Stromal cell of bone marrow (primary cell): ENCODE data around the gene ZBTB12.
A peak's percentile ranks its signal among the peaks of the same experiment; 100 is the strongest.
"Not testable (repeated sequence)": the region's sequence is repeated elsewhere in the genome, so short reads cannot be mapped to it uniquely, and the experiment has no call there.

Experiments
- DNase-seq: peaks from one replicate; pipeline ENCODE4 v3.0.0-alpha.2; 2012; ENCODE audit warnings: low read depth

Gene ZBTB12

GRCh38 chr6:31920811-31921210 lies 18.9 kb upstream of the ZBTB12 start:
- DNase-seq: no peak

- DNase-seq: no peak
These were observed 17.9 kb upstream of the ZBTB12 start for GRCh38 chr6:31919624-31920303.

DNA sequence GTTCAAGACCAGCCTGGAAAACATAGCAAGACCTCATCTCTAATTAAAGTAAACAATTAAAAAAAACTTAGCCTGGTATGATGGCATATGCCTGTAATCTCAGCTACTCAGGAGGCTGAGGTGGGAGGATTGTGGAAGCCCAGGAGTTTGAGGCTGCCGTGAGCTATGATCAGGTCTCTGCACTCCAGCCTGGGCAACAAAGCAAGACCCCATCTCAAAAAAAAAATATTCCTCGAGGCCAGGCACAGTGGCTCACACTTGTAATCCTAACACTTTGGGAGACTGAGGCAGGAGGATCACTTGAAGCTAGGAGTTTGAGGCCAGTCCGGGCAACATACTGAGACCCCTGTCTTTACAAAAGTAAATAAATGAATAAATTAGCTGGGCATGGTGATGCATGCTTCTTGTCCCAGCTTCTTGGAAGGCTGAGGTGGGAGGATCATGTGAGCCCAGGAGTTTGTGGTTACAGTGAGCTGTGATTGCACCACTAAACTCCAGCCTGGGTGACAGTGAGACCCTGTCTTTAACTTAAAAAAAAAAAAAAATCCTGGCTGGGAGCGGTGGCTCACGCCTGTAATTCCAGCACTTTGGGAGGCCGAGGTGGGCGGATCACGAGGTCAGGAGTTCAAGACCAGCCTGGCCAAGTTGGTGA lies 16.3 kb upstream of the ZBTB12 start:
- no peak for DNase-seq

- DNase-seq: no peak
These were observed 13.9 kb upstream of the ZBTB12 start for GRCh38 chr6:31915756-31916155.

DNA sequence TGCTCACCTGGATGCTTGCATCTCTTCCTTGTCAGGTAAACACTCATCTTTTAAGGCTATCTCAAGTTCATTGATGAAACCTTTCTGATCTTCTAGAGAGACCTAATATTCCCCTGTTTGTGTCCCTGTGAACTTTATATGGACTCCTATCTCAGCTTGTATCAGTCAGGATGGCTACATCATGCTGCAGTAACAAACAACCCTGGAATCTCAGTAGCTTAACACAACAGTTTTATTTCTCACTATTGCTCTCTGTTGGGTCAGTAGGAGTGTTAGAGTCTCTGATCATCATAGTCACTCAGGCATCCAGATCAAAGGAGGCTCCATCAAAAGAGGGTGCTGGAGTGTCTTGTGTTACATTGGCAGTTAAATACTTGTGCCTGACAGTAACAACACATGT lies 13.5 kb upstream of the ZBTB12 start:
- no peak for DNase-seq

- no peak for DNase-seq
These were observed 10.1 kb upstream of the ZBTB12 start for GRCh38 chr6:31911826-31912585.

DNA sequence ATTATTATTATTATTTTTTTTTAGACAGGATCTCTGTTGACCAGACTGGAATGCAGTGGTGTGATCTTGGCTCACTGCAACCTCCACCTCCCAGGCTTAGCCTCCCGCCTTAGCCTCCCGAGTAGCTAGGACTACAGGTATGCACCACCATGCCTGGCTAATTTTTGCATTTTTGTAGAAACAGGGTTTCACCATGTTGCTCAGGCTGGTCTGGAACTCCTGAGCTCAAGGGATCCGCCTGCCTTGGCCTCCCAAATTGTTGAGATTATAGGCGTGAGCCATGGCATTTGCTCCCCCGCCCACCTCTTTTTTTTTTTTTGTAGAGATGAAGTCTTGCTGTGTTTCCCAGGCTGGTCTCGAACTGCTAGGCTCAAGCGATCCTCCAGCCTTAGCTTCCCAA lies 7.4 kb upstream of the ZBTB12 start:
- DNase-seq: not testable (repeated sequence)

DNA sequence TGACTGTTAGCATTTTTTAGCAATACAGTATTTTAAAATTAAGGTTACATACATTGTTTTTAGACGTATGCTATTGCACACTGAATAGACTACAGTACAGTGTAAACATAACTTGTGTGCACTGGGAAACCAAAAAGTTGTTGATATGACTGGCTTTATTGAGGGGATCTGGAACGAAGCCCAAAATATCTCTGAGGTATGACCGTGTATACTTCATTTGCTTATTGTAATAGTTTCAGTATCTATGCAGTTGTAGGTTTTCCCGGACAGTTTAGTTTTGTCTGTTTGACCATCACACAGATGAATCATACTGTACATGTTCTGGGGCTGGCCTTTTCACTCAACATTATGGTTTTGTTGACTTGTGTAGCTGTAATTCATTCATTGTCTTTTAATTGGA lies 6.9 kb upstream of the ZBTB12 start:
- peak; percentile 26 for DNase-seq

DNA sequence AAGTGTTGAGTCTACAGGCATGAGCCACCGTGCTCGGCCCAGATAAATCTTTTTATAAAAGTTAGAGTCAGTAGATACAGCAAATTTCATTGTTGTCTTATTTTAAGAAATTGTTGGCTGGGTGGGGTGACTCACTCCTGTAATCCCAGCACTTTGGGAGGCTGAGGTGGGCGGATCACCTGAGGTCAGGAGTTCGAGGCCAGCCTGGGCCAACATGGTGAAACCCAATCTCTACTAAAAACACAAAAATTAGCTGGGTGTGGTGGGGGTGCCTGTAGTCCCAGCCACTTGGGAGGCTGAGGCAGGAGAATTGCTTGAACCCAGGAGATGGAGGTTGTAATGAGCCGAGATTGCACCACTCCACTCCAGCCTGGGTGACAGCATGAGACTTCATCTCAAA lies 6.4 kb upstream of the ZBTB12 start:
- not testable (repeated sequence) for DNase-seq

GRCh38 chr6:31907158-31907813 lies 5.4 kb upstream of the ZBTB12 start:
- DNase-seq: peak; percentile 71

- DNase-seq: not testable (repeated sequence)
These were observed 4.8 kb upstream of the ZBTB12 start for GRCh38 chr6:31906727-31907126.

DNA sequence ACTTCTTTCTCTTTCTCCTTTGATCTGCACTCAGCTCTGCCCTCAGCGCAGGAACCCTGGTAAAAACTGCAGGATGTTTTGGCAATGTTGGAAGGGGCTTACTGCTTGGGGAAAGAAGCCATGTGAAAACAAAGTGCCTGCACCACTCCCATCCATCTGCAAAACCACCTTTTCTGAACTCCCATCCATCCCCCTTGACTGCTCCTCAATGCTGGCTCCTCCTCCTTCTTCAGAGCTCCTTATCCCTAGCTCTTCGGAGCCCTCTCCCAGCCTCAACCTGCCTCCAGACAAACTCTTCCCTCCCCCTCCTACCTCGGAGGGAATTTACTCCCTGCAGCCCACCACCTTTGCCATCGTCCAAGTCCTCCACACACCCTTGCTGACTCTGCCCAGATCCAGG lies 4.2 kb upstream of the ZBTB12 start:
- DNase-seq: no peak

- no peak for DNase-seq
These were observed 3.2 kb upstream of the ZBTB12 start for GRCh38 chr6:31905041-31905440.

- no peak for DNase-seq
These were observed 2.1 kb upstream of the ZBTB12 start for GRCh38 chr6:31903957-31904356.

GRCh38 chr6:31901415-31901952 lies 402 bp downstream of the ZBTB12 start:
- DNase-seq: peak; percentile 25

DNA sequence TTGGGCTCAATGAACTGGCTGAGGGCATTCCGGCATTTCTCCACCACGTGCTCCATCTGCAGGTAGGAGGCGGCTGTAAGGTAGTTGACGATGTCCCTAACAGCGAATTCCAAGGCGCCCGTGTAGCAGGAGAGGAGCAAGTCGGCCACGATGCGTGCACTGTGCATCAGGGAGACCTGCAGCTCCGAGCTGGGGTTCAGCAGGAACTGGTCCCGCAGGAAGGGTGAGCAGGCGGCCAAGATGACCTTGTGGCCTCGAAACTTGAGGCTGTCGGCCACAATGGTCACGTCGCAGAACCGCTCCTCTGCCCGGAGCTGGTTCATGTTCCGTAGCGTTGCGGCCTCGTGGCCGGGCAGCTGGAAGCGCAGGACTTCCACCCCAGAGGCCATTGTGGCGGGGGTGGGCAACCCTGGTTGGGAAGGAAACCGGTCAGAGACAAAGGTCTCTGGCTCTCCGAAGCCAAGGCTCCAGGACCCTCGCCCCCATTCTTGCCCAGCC lies 920 bp downstream of the ZBTB12 start:
- DNase-seq: no peak

DNA sequence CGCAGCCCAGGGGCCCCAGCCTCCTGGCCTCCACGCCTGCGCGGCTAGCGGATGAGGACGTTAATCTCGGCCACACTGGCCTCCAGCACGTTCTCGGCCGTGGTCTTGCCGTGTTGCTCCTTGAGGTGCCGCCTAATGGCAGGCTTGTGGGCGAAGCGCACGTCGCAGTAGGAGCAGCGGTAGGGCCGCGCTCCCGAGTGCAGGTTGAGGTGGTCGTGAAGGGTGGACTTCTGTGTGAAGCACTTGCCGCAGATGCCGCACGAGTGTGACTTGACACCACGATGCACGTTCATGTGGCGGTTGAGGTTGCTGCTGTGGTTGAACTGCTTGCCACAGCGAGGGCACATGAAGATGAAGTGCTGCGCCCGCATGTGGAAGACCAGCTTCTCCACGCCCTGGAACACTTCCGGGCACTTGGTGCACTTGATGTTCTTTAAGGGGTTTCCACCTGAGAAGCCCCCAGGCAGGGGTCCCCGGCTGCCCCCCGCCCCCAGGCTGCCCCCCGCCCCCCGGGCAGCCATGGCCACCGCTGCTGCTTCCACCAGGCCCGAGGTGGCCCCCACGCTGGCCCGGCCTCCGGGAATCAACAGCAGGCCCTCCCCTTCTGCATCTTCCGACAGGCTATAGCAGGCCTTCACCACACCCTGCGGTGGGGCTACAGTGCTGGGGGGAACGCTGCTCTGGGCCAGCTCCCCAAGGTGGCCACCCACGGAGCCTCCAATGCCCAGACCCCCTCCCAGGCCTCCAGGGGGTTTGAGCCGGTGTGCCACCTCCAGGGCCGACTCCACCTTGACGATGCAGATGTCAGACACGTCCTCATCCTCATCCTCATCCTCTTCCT lies 1.8 kb downstream of the ZBTB12 start:
- no peak for DNase-seq

DNA sequence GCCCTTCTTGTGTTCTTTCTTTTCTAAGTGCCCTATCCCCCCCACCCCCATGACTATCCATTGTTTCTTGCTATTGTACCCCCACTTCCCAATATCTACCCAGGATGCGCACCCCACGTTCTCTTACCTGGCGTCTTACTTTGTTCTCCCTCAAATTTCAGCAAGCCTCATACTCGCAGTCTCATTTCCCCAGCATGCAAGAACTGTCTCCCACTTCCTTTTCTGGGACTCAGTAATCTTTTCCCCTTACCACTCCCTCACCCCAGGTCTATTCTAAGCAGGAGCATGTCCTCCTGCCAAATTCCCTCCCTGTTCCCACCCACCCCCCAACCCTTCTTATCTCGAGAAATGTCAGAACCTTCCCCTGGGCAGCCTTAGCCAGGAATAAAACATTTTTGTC lies 2.7 kb downstream of the ZBTB12 start:
- DNase-seq: no peak

GRCh38 chr6:31898383-31899011 lies 3.4 kb downstream of the ZBTB12 start:
- no peak for DNase-seq

GRCh38 chr6:31897612-31898382 lies 4.1 kb downstream of the ZBTB12 start, which contains the start of gene EHMT2:
TSS of gene EHMT2 (minus strand) at chr6:31897698. CDS start at chr6:31897677, 21 bp downstream.
- peak; percentile 65 for DNase-seq
